ENCODE data around the gene PDE5A.

DNA sequence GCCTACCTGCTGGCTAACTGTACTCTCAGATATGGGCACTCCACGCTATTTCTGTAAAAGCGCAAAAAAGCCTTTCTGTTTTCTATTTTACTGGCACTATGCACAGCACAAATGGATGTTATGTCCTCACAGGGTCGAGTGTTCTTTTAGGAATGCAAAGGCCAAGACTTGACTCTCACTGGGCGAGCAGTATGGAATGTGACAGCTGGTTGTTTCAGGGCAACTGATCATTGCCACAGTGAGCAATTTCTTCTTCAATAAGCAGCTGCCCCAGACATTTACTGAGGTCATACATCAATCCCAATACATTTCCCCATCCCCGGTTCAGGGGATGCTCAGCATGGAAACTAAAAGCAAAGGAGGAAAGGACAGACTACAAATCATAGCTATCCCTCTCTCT lies 58.2 kb downstream of the PDE5A start:
- TF ChIP-seq, protein P1, sequence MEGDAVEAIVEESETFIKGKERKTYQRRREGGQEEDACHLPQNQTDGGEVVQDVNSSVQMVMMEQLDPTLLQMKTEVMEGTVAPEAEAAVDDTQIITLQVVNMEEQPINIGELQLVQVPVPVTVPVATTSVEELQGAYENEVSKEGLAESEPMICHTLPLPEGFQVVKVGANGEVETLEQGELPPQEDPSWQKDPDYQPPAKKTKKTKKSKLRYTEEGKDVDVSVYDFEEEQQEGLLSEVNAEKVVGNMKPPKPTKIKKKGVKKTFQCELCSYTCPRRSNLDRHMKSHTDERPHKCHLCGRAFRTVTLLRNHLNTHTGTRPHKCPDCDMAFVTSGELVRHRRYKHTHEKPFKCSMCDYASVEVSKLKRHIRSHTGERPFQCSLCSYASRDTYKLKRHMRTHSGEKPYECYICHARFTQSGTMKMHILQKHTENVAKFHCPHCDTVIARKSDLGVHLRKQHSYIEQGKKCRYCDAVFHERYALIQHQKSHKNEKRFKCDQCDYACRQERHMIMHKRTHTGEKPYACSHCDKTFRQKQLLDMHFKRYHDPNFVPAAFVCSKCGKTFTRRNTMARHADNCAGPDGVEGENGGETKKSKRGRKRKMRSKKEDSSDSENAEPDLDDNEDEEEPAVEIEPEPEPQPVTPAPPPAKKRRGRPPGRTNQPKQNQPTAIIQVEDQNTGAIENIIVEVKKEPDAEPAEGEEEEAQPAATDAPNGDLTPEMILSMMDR (IDR thresholded peaks at IDR 0.05), result no peak
- no peak for TF ChIP-seq POLR2A (IDR thresholded peaks at IDR 0.05)

Measured in lower leg skin (tissue), 3 donors.